ENCODE results near the gene PNMA8B.

Gene PNMA8B

GRCh38 chr19:46521241-46521868, 25.7 kb upstream of the PNMA8B start:
- no peak for DNase-seq (ENCODE audit: low spot score)
- Histone ChIP-seq H3K27ac (no peak overlapping the region), H3K4me3 (no peak overlapping the region)
- no peak for TF ChIP-seq CTCF (IDR thresholded peaks at IDR 0.05)

GRCh38 chr19:46520616-46521015, 24.9 kb upstream of the PNMA8B start:
- Histone ChIP-seq H3K4me3 (no peak overlapping the region), H3K27ac (no peak overlapping the region)
- DNase-seq (ENCODE audit: low spot score), result no peak
- no peak for TF ChIP-seq CTCF (IDR thresholded peaks at IDR 0.05)

- no peak for TF ChIP-seq CTCF (IDR thresholded peaks at IDR 0.05)
- H3K27ac ChIP-seq, result no peak overlapping the region
- H3K4me3 ChIP-seq, result no peak overlapping the region
- DNase-seq (ENCODE audit: low spot score), result no peak
Measured at GRCh38 chr19:46517471-46517870, 21.8 kb upstream of the PNMA8B start.

GRCh38 chr19:46515879-46516350, 20.2 kb upstream of the PNMA8B start:
- TF ChIP-seq CTCF (IDR thresholded peaks at IDR 0.05), result peak; percentile 66
- Histone ChIP-seq H3K4me3 (no peak overlapping the region), H3K27ac (no peak overlapping the region)
- DNase-seq (ENCODE audit: low spot score), result no peak

GRCh38 chr19:46515290-46515609, 19.6 kb upstream of the PNMA8B start:
- TF ChIP-seq CTCF (IDR thresholded peaks at IDR 0.05), result no peak
- Histone ChIP-seq H3K4me3 (no peak overlapping the region), H3K27ac (no peak overlapping the region)
- DNase-seq (ENCODE audit: low spot score), result no peak

GRCh38 chr19:46514589-46515289, 19.1 kb upstream of the PNMA8B start:
- no peak for DNase-seq (ENCODE audit: low spot score)
- TF ChIP-seq CTCF (IDR thresholded peaks at IDR 0.05), result no peak
- no peak overlapping the region for H3K4me3 ChIP-seq
- H3K27ac ChIP-seq, result no peak overlapping the region

Measured in coronary artery (tissue), 2 donors.